H1 (cell line): Measurements from ENCODE around the gene ESRP2. TPM values are rescaled to one million over a fixed set of nuclear protein-coding genes. Genes with fewer than 3 reads are reported as not detected.

Source experiments
- CTCF ChIA-PET: fragments of 300-600 bp; sonication (Branson Sonifier 250); formaldehyde crosslinking; loops from one replicate; lab custom pipeline; 2021; ENCODE audit not compliant: partially characterized antibody; lab: Charles Lee
- POLR2A ChIA-PET: fragments of 300-600 bp; sonication (Branson Sonifier 250); formaldehyde crosslinking; loops from one replicate; lab custom pipeline; 2021; ENCODE audit warnings: inconsistent platforms; ENCODE audit not compliant: partially characterized antibody; lab: Charles Lee
- DNase-seq, 2 experiments: peaks; one replicate each; pipeline versions ENCODE4 v3.0.0 to v3.0.0-alpha.2; 2010 to 2022; ENCODE audit warnings: low spot score in 2 of 2, low read depth in 1 of 2, mixed read lengths in 1 of 2
- FAIRE-seq: peaks from 2 replicates; lab custom pipeline; 2011; peaks lifted over from hg19 to GRCh38; lab: Jason Lieb, UNC
- H2AFZ ChIP-seq: 2 replicates; pipeline ENCODE4 v1.8.1; 2012; ENCODE audit warnings: low read length, inconsistent platforms
- H2AK5ac ChIP-seq: 2 replicates; pipeline ENCODE4 v1.6.1; 2013; ENCODE audit warnings: low read depth, low read length
- H2BK120ac ChIP-seq: replicated peaks from 2 replicates; pipeline ENCODE3; 2013; ENCODE audit warnings: low read depth, low read length, inconsistent platforms
- H2BK12ac ChIP-seq: 2 replicates; pipeline ENCODE4 v1.6.1; 2013; ENCODE audit warnings: low read depth, low read length
- H2BK15ac ChIP-seq: 2 replicates; pipeline ENCODE4 v1.6.1; 2013; ENCODE audit warnings: low read length
- H2BK20ac ChIP-seq: 2 replicates; pipeline ENCODE4 v1.6.1; 2013; ENCODE audit warnings: low read length
- H2BK5ac ChIP-seq: 2 replicates; pipeline ENCODE4 v1.6.1; 2013; ENCODE audit warnings: low read depth, low read length
- H3K14ac ChIP-seq: 2 replicates; pipeline ENCODE4 v1.6.1; 2013; ENCODE audit warnings: inconsistent platforms; ENCODE audit not compliant: insufficient read length
- H3K18ac ChIP-seq: 2 replicates; pipeline ENCODE4 v1.6.1; 2013; ENCODE audit warnings: low read length; ENCODE audit errors: extremely low read depth
- H3K23ac ChIP-seq: 2 replicates; pipeline ENCODE4 v1.6.1; 2013; ENCODE audit warnings: inconsistent platforms; ENCODE audit not compliant: insufficient read length
- H3K23me2 ChIP-seq: 2 replicates; pipeline ENCODE4 v1.6.1; 2013; ENCODE audit warnings: low read depth, low read length
- H3K27ac ChIP-seq: 2 replicates; pipeline ENCODE4 v1.6.1; 2011; ENCODE audit warnings: low read depth, low read length, inconsistent platforms
- H3K27me3 ChIP-seq, 4 experiments: replicated peaks in 1 of 4; 1 replicate in 1 of 4; 2 replicates in 3 of 4; pipeline versions ENCODE4 v1.6.1 to v1.8.1; 2011 to 2013; ENCODE audit warnings: low read length in 3 of 4, mild to moderate bottlenecking in 3 of 4, inconsistent platforms in 2 of 4, mixed read lengths in 2 of 4, moderate library complexity in 1 of 4; ENCODE audit not compliant: control insufficient read depth in 3 of 4, insufficient read depth in 3 of 4; ENCODE audit errors: extremely low read depth in 1 of 4
- H3K36me3 ChIP-seq, 4 experiments: 2 replicates each; pipeline versions ENCODE4 v1.6.1 to v1.8.1; 2011 to 2013; ENCODE audit warnings: mild to moderate bottlenecking in 4 of 4, low read length in 3 of 4, moderate library complexity in 2 of 4, control low read depth in 1 of 4, inconsistent platforms in 1 of 4; ENCODE audit not compliant: insufficient read depth in 4 of 4, control insufficient read depth in 2 of 4
- H3K4ac ChIP-seq: replicated peaks from 2 replicates; pipeline ENCODE3; 2013; ENCODE audit warnings: low read length, low read depth, mixed read lengths, inconsistent platforms; ENCODE audit not compliant: insufficient read length
- H3K4me1 ChIP-seq, 4 experiments: replicated peaks in 1 of 4; 1 replicate in 1 of 4; 2 replicates in 3 of 4; pipeline versions ENCODE4 v1.6.1 to v1.8.1; 2011 to 2013; ENCODE audit warnings: low read length in 3 of 4, inconsistent platforms in 2 of 4, mixed read lengths in 1 of 4; ENCODE audit not compliant: insufficient read depth in 4 of 4, control insufficient read depth in 3 of 4
- H3K4me2 ChIP-seq, 2 experiments: 2 replicates each; pipeline versions ENCODE4 v1.6.1 to v1.8.1; 2011 to 2013; ENCODE audit warnings: low read depth in 2 of 2, low read length in 2 of 2, control low read depth in 1 of 2, inconsistent platforms in 1 of 2, mild to moderate bottlenecking in 1 of 2; ENCODE audit not compliant: insufficient read depth in 1 of 2
- H3K4me3 ChIP-seq, 4 experiments: fragments of 200-600, 300-600 bp in 1 of 4; sonication (generic), shearing (Covaris generic), sonication (Bioruptor Twin) in 1 of 4; 2 replicates each; pipeline versions ENCODE4 v1.5.1 to v1.8.1; 2011 to 2016; ENCODE audit warnings: low read length in 4 of 4, low read depth in 3 of 4, control low read depth in 2 of 4, inconsistent platforms in 2 of 4, mild to moderate bottlenecking in 2 of 4, mixed read lengths in 1 of 4, moderate library complexity in 1 of 4; ENCODE audit not compliant: insufficient read depth in 2 of 4; ENCODE audit errors: extremely low read depth in 1 of 4
- H3K56ac ChIP-seq: replicated peaks from 2 replicates; pipeline ENCODE3; 2013; ENCODE audit warnings: low read depth, mild to moderate bottlenecking, mixed read lengths, low read length, inconsistent platforms; ENCODE audit not compliant: insufficient read length
- H3K79me1 ChIP-seq: 2 replicates; pipeline ENCODE4 v1.6.1; 2013; ENCODE audit warnings: low read depth, low read length, control low read depth
- H3K79me2 ChIP-seq, 2 experiments: 2 replicates each; pipeline versions ENCODE4 v1.6.1 to v1.8.1; 2012 to 2013; ENCODE audit warnings: low read length in 2 of 2, mild to moderate bottlenecking in 2 of 2, inconsistent platforms in 1 of 2; ENCODE audit not compliant: insufficient read depth in 2 of 2, control insufficient read depth in 1 of 2
- H3K9ac ChIP-seq, 4 experiments: replicated peaks in 1 of 4; 1 replicate in 1 of 4; 2 replicates in 3 of 4; pipeline versions ENCODE4 v1.6.1 to v1.8.1; 2011 to 2013; ENCODE audit warnings: low read depth in 3 of 4, low read length in 3 of 4, control low read depth in 2 of 4, mild to moderate bottlenecking in 2 of 4, moderate library complexity in 2 of 4, inconsistent platforms in 1 of 4; ENCODE audit errors: extremely low read depth in 1 of 4
- H3K9me3 ChIP-seq, 2 experiments: 2 replicates each; pipeline versions ENCODE4 v1.6.1 to v1.8.1; 2012 to 2013; ENCODE audit warnings: mild to moderate bottlenecking in 2 of 2, moderate library complexity in 2 of 2, control low read depth in 1 of 2, inconsistent platforms in 1 of 2, low read depth in 1 of 2, low read length in 1 of 2, mixed read lengths in 1 of 2; ENCODE audit not compliant: insufficient read depth in 2 of 2
- H4K20me1 ChIP-seq, 2 experiments: replicated peaks in 1 of 2; 2 replicates each; pipeline versions ENCODE3 to v1.8.1; 2011 to 2013; ENCODE audit warnings: inconsistent platforms in 2 of 2, low read length in 2 of 2, mild to moderate bottlenecking in 1 of 2; ENCODE audit not compliant: insufficient read depth in 2 of 2, control insufficient read depth in 1 of 2
- H4K5ac ChIP-seq: 2 replicates; pipeline ENCODE4 v1.6.1; 2013; ENCODE audit warnings: low read length, low read depth, mixed read lengths, inconsistent platforms; ENCODE audit not compliant: insufficient read length
- H4K8ac ChIP-seq: 2 replicates; pipeline ENCODE4 v1.8.0; 2013; ENCODE audit warnings: mild to moderate bottlenecking, moderate library complexity, low read length, inconsistent platforms; ENCODE audit not compliant: insufficient read depth; ENCODE audit errors: extremely low read depth
- H4K91ac ChIP-seq: replicated peaks from 2 replicates; pipeline ENCODE3; 2013; ENCODE audit warnings: low read length, mixed read lengths, inconsistent platforms; ENCODE audit not compliant: insufficient read length
- CHD2 ChIP-seq: IDR thresholded peaks from 2 replicates; pipeline ENCODE4 v1.6.1; 2012; ENCODE audit warnings: low read length, improper control_type of control experiment
- KDM4A ChIP-seq: IDR thresholded peaks from one replicate; pipeline ENCODE4 v1.7.1; 2012; ENCODE audit warnings: low read depth, mild to moderate bottlenecking, moderate library complexity, low read length, inconsistent platforms; ENCODE audit not compliant: severe bottlenecking
- NRF1 ChIP-seq: IDR thresholded peaks from 2 replicates; pipeline ENCODE4 v1.6.1; 2011; ENCODE audit warnings: mild to moderate bottlenecking, low read depth, low read length, improper control_type of control experiment
- RNF2 ChIP-seq: fragments of 200-900, 300-1000 bp; sonication (generic); IDR thresholded peaks from 2 replicates; pipeline ENCODE4 v1.7.1; 2016; ENCODE audit warnings: borderline replicate concordance, low read depth, mild to moderate bottlenecking, antibody characterized with exemption, low read length; ENCODE audit not compliant: poor library complexity, severe bottlenecking; ENCODE audit errors: missing control alignments
- SIRT6 ChIP-seq: IDR thresholded peaks from one replicate; pipeline ENCODE4 v1.7.1; 2012; ENCODE audit warnings: low read length, inconsistent platforms
- YY1 ChIP-seq: IDR thresholded peaks from 2 replicates; pipeline ENCODE4 v1.6.1; 2011; ENCODE audit warnings: low read depth, mild to moderate bottlenecking, low read length
- WGBS, 2 experiments: shearing (Covaris generic) in 1 of 2; methylation state at CpG; one replicate each; pipeline versions ENCODE4 v1.1.6 to v1.1.7; 2013 to 2015; ENCODE audit warnings: low lambda C conversion rate in 2 of 2, mixed read lengths in 2 of 2, inconsistent platforms in 1 of 2, low coverage in 1 of 2, missing lambda C conversion rate in 1 of 2; ENCODE audit not compliant: insufficient replicate concordance in 2 of 2, insufficient coverage in 1 of 2, insufficient read length in 1 of 2; ENCODE audit errors: extremely low coverage in 1 of 2, missing lambda C conversion rate in 1 of 2; 5-methylcytosine and 5-hydroxymethylcytosine counted together
- polyA plus RNA-seq, 7 experiments: library from polyadenylated mRNA; depleted of rRNA in 3 of 7; stranded (reverse) in 5 of 7; unstranded in 2 of 7; fragments of >200 nt in 5 of 7; fragments of 200-250 nt in 2 of 7; gene quantifications; 1 replicate in 5 of 7; 2 replicates in 1 of 7; 4 replicates in 1 of 7; pipeline versions ENCODE4 v1.2.1 to v1.2.3, GENCODE V29; 2011 to 2013; ENCODE audit warnings: missing spikeins in 2 of 7, mixed read lengths in 2 of 7
- total RNA-seq: library from RNA; stranded (reverse); fragmentation: NEBNext Ultra II Directional; extraction: Animal tissue kit (Norgen Biotek cat#: 25700); gene quantifications from 2 replicates; pipeline ENCODE4 v1.2.1, GENCODE V29; 2021

The ESRP2 gene
- total and polyA plus RNA-seq, 2 of the 8 experiments (the other 6 are each of a cell fraction or from before 2014, with no cell fraction given), result 35.1 to 45.8 TPM

- POLR2A ChIA-PET, result interaction anchor here (4.4 kb wide), 1 partner anchor 143 kb away, joined by 20 read pairs; the partner anchor contains the start of gene NFATC3
These were observed 8.6 kb downstream of the ESRP2 start for GRCh38 chr16:68227183-68227793.

More at GRCh38 chr16:68227183-68227793, 8.6 kb downstream of the ESRP2 start:
- no peaks in the 10 kb centered on the region for H3K9me3 ChIP-seq
- H3K4me2 ChIP-seq, result no peak overlapping the region
- peaks cover 6 to 13% of the 10 kb centered on the region in 2 experiments for H4K20me1 ChIP-seq
- no peak overlapping the region for H3K18ac ChIP-seq
- H3K79me1 ChIP-seq, result no peaks in the 10 kb centered on the region; the same call in 1 of the 2 replicates
- no peak overlapping the region; the same call in 1 of the 2 replicates for H4K8ac ChIP-seq
- no peak overlapping the region for H3K4me3 ChIP-seq
- no peak overlapping the region for H4K5ac ChIP-seq
- H2BK20ac ChIP-seq, result no peak overlapping the region
- no peak overlapping the region for H2BK5ac ChIP-seq
- H2BK15ac ChIP-seq, result no peak overlapping the region
- H2BK120ac ChIP-seq, result no peak overlapping the region
- no peaks in the 10 kb centered on the region for H3K27me3 ChIP-seq
- H2AFZ ChIP-seq, result no peak overlapping the region
- WGBS, 2 experiments, result 87% methylated on average over 3 of the region's 3 CpGs; no CpG with 5 or more reads in 1 of the 2 experiments
- no peak overlapping the region for H3K14ac ChIP-seq
- no peak overlapping the region for H3K4ac ChIP-seq
- H3K56ac ChIP-seq, result no peak overlapping the region
- no peaks in the 10 kb centered on the region for H3K4me1 ChIP-seq
- DNase-seq (no peak), FAIRE-seq (no peak)
- H2BK12ac ChIP-seq, result no peak overlapping the region
- no peak overlapping the region for H3K9ac ChIP-seq
- H3K79me2 ChIP-seq, result no peaks in the 10 kb centered on the region
- TF ChIP-seq SIRT6 (no peak), RNF2 (no peak), YY1 (no peak), NRF1 (no peak), CHD2 (no peak), KDM4A (no peak)
- no peak overlapping the region for H2AK5ac ChIP-seq
- peaks cover 9 to 40% (median 25%) of the 10 kb centered on the region in 4 experiments for H3K36me3 ChIP-seq
- CTCF ChIA-PET, result interaction anchor here (0.7 to 5.6 kb wide), 11 partner anchors 9 to 285 kb away, joined by 3 to 68 read pairs (median 4); partner anchors contain the start of gene ESRP2
- no peak overlapping the region for H3K23ac ChIP-seq
- H3K23me2 ChIP-seq, result no peaks in the 10 kb centered on the region
- no peak overlapping the region for H4K91ac ChIP-seq
- no peak overlapping the region for H3K27ac ChIP-seq
